Activated CD8-positive, alpha-beta memory T cell treated with anti-CD3 and anti-CD28 coated beads, Interleukin-2, amount 50 U/mL, for 24 hours (primary cell): ENCODE data around the gene SIRPB2.
A peak's percentile ranks its signal among the peaks of the same experiment; 100 is the strongest.

ENCODE experiments used
- DNase-seq: peaks from one replicate; pipeline ENCODE4 v3.0.0-alpha.2; 2020; ENCODE audit errors: extremely low read depth

Gene SIRPB2

DNA sequence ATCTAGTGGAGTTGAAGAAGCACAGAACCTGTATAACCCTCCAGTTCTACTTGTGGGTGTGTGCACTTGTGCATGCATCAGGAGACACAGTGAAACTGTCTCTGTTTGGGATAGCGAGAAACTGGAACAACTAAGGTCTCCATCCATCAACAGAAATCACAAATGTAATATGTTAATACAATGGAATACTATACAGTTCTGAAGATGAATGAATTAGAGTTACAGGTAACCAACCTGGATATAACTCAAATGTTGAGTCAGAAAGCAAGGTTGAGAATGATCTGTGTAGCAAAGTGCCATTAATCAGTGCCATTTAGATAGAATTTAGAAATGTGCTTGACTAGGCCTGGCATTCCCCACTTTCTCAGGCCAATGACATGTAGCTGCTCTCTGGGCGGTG is 20.0 kb downstream of the SIRPB2 start:
- no peak for DNase-seq

DNA sequence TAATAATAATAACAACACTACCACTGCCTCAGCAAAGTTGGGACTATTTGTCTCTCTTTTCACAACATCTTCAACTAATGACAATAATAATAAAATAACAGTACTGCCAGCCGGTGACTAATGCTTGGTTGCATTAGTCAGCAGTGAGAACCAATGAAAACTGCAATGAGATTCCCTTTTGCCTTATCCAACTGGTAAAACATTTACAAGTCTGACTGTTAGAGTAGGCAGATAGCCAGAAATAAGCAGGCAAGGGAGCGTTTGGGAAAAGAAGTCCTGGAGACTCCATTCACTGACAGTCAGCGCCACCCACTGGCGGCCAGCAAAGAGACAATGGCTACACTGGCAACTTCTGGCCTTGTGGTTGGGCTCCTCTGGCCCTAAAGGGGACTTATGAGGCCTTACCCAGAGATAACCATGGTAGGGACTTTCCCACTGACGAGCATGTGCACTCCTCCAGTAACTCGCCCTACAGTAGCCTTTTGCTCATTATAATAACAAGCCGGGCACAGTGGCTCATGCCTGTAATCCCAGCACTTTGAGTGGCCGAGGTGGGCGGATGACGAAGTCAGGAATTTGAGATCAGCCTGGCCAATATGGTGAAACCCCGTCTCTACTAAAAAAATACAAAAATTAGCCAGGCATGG is 21.2 kb downstream of the SIRPB2 start:
- no peak for DNase-seq

DNA sequence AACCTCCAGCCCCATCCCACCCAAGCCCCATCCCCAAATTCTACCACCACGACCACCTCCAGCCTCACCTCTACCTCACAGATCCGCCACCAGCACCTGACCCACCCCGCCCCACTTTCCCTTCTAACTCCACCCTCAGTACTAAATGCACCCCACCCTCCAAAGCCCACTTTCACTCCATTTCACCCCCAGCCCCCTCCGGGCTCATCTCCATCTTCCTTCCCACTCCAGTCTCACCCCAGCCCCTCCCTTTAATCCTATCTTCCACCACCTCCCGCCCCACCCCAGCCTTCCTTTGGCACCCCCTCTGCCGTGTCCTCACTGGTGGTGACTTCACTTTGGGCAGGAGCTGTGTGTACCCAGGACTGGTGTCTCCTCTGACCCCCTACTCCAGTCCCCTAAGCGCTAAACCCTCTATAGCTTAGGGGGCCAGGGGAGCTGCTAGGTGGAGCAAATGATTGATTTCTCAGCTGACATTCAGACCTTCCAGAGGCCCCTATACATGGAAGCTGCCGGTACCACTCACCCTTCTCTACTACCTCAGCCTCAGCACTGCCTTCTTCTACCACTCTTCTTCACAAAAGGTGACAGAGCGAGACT is 21.8 kb downstream of the SIRPB2 start:
- no peak for DNase-seq

DNA sequence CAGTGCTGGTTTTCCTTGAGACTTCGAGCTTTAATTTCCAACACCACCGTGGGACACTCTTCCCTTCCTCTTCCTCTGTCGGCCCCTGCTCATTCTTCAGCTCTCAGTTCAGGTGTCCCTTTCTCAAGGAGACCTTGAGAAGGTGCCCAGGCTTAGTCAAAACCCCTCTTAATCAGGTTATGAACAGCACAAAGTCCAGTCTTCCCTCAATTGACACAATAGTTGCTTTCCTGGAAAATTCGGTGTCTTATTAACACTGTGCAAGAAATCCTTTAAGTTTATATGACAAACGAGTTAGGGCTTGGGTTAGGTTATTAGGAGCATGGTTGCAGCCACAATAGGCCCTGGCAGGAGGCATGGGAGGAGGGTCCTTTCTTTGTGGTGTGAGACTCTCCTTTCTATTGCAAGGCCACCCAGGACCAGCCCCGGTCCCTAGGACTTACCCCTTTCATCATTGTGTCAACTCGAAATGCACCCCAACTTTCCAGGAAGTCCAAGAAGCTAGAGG is 23.0 kb downstream of the SIRPB2 start:
- DNase-seq: no peak

DNA sequence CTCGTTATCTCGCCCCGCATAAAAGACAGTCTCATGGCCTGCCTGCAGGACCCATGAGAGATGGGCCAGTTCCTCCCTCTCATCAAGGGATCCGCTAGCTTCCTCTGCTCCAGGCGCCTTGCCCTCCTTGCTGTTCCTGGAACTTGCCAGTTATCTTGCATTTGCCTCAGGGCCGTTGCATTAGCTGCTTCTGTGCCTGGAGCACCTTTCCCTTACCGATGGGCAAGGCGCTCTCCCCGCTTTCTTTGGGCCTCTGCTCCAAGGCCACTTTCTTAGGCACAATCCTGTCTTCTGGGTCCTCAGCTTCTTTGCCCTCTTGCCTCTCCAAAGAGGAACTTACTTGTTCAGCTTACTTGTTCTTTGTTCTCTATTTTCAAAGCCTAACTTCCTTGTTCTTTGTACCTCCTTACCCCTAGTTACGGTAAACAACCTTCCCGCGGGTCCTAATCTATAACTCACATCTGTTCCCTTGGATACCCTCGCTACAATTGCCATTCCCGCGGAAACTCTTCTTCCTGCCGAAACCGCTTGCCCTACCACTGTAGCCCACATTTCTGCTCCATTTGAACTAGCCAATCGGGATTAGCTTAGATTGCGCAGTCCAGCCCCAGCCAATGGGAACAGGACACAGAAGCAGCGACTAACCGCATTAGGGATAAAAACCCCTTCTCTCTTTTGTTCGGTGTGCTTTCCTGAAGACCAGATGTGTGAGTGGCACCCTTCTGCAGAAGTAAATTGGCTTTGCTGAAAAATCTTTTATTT is 23.7 kb downstream of the SIRPB2 start:
- no peak for DNase-seq

DNA sequence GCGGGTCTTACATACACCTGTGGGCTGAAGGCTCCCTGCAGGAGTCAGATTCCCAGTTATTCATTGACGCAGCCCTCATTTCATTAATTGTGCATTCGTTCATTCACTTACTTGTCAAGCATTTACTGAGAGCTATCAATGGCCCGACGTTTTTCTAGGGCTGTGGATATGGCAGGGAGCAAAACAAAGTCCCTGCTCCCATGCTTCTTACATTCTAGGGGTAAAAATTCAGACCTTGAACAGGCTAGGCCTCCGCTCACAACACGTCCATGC is 24.2 kb downstream of the SIRPB2 start:
- DNase-seq: no peak

DNA sequence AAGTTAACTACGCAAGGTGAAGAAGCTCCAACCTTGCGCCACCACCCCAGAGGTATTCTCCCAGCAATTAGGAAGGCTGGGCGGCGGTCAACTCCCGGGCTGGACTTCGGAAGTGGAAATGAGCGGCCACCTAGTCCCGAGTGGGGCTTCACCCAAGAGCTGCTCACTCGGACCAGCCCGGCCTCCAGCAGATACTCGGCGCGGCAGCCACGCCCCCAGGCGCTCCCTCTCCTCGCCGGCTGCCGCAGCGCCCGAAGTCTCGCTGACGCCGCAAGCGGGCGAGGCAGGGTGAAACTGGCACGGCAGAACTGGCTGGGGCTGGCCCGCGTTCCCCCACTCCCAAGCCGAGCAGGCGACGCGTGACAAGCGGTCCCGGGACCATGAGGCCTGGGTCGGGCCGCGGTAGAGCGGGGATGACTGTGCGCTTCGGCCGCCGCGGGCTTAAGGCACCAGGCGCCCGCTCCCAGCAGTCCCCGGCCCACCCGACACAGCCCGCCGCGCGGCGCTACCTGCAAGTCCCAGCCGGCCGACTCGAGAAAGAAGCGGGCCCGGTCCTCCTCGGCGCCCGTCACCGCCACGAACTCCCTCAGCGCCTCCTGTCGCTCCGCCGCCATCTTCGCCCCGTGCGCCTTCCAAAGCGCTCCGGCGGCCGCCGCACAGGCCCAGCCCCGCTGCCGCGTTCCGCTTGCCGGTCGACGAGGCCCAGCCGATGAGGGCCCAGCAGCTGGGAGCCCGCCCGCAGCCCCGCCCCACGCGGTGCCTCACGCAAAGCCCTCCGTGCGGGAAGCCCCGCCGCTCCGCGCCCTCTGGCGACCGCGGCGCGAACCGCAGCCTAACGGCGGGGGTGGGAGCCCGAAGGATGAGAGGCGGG is 24.8 kb downstream of the SIRPB2 start, which contains the start of gene NSFL1C:
Gene NSFL1C, minus strand, starts transcription at position 639 of the 871 bp plus-strand sequence. Its CDS starts 25 bp downstream, at position 614.
- DNase-seq: peak; percentile 82

DNA sequence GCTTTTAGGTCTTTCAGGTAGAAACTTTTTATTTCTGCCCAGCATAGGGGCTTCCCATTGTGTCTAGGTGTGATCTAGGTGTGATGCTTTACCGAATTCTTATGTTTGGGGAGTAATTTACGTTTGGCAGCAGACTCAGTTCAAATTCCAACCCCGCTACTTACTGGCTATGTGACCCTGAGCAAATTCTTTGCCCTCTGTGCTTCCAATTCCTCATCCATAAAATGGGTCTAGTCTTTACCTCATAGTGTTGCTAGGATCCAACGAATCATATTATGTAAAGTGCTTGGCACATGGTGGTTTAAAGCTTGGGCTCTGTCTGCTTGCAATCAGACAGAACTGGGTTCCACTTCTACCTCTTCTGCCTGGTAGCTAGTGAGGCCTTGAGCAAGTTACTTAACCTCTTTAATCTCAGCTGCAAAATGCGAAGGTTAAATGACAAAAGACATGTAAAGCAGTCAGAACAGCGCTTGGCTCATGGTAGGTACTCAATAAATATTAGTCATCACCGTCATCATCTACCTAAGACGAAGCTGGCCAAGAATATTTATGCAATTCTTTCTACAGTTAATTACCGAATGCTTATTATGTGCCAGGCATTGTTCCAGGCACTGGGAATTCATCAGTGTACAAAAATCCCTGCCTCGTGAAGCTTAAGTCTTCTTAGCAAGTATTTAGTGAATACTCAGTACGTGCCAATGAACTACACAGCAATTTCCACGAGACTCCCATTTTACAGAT is 25.6 kb downstream of the SIRPB2 start:
- DNase-seq: no peak

DNA sequence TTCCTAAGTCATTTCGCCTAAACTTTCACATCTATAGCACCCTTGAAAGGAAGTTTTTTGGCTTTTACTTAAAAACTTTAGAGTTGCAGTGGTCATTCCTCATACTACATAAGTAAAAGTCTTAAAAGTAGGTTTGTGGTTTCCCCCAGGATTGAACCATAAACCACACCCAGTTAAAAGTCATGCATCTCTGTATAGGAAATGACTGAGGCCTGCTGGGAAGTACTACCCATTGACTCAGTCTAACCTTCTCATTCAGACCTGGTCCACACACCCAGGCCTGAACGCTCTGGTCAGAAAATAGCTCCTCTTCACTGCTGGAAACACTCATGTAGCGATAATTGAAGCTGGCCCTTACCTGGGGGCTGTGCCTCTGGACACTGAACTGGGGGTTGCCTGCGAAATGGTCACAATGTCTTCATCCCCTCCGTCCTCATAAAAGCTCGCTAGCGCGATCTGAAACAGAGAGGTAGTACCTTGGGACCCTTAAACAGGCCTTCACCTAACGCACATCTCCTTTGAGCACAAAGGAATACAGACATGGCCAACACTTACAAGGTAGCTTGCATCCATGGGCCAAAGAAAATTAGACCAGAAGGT is 27.1 kb downstream of the SIRPB2 start:
- no peak for DNase-seq

DNA sequence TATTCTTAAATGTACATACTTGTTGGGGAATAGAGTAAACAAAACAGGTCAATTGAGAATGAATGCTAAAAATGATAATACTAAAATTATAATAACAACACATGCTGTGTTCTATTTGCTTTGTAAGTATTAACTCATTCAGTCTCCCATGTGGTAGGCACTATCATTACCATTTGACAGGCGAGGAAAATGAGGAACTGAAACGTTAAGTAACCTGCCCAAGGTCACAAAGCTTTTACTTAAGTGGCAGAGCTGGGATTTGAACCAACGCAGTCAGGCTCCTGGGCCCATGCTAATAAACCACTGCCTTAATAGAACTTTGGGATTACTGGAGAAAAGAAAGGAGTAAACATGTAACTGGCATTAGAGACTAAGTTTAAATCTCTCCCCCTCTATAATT is 28.4 kb downstream of the SIRPB2 start:
- no peak for DNase-seq

DNA sequence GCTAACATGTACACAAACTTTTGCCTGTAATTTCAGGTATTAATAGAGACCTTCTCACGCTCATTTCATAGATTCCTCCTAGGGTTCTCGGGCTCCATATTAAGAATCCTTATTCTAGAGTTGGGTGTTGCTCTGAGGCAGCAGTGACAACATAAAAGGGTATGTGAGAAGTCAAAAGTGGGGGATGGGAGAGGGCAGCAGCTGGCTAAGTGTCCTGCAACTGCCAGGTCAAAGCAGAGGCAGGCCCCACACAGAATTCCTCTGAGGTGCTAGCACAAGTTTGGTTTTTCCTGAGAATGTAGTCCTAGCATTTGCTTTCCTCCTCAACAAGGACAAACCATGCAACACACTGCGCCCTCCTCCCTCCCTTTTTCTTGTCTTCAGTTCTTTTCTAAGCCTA is 29.2 kb downstream of the SIRPB2 start:
- no peak for DNase-seq

DNA sequence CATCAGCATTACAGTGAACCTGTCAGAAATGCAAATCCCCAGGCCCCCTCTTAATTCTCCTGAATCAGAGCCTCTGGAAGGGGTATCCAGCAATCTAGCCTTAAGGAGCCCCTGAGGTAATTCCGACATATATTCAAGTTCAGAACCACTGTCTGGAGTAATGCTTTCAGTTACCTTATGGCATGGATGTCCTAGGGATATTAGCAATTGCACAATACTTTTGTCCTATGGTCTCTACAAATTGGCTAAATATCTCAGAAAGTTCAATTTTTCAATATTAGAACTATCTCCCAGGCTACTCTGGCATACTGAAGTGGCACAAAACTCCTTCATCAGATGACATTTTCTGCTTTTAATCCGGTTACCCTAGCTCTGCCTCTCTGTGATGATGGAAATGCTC is 30.9 kb downstream of the SIRPB2 start:
- no peak for DNase-seq

DNA sequence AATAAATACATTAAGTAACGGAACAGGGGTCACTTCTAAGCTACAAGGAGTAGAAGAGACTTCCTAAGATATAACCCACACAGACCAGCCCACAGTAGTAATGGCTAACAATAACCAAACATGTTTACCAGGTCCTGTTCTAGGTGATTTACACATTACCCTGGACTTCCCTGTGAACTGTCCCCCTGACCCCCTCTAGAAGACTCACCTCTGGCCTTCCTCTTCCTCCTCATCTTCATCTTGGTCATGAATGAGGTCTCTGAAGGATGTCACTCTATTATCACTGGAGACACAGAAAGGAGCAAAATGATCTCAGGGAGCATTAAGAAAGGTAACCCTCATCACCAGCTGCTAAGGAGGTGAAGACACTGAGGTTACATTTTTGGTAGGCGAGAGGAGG is 33.2 kb downstream of the SIRPB2 start:
- DNase-seq: no peak

DNA sequence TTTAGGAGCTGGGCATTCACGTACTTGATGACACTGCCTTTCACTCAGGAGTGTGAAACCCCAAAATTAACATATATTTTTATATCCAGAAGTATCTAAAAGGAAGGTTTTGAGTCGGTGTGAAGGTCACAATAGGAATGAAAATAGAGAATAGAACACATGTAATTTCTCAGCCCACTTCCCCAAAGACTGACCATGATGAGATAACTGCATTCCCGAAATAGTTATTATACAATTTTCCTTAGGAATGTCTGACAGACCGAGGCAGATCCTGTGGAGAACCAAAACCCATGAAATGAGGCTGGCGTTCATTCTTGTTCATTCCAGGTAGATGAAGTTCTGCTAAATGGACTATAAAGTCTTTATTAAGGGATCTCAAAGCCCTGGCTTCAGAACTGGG is 34.9 kb downstream of the SIRPB2 start:
- DNase-seq: no peak

DNA sequence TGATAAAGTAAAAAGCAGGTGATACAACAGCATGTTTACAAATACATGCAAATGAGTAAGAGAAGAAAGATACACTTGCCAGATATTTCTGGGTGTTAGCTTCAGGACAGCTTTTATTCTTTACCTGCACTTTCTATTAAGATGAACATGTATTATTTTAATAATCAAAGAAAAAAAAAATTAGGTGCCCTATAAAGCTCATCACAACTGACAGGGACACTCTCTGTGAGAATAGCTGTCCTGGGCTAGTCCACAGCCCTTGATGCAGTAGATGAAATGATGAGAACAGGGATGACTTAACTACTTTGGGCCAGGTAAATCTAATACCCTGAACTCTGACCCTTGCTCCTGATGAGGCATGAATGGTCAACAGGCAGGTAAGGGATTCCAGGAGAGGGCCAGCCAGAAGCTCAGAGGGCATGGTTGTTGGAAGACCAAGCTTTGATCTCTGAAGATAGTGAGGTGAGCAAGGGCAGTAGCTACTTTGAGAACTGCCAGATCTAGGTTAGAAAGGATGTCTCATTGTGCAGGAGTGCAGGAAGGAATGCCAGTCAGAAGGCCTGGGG is 40.2 kb downstream of the SIRPB2 start:
- DNase-seq: no peak

DNA sequence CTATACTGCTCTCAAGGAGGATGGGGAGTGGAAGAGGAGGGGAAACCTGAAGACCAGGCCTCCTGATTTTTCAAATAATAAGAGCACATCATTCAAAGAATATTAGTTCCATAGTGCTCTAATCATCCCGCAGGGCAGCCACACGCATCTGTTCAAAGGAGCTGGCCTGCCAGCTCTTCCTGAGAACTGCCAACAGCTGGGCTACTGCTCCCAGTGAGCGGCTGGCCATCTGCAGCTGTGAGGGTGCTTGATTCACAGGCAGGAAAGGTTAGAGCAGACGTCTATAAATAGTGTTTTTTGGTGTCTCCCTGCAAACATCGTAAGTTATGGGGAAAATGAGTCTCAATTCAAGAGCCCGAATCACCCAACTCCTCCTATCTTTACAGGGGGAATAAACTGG is 41.9 kb downstream of the SIRPB2 start:
- DNase-seq: no peak

DNA sequence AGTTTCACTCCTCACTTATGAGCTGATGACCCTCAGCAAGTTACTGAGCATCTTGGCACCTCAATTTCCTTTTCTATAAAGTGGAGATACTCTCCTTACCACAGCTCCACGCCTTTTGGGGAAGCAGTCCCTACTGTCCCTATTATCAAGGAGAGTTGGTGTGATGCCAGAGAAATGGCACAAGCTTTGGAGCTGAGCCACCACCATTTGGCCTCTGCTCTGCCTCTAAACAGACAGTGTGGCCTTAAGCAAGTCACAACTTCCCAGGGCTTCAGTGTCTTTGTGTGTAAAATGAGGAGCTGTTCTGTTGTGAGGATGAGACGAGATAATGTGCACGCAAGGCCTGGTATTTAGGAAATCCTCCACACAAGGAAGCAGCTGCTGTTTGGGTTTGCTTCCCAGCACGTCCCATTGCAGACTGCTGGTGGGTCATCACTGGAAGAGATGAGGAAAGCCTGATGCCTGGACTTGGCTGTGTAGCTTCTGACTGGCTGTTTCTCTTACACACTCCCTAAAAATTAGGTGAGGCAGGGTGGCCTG is 43.1 kb downstream of the SIRPB2 start:
- DNase-seq: no peak

DNA sequence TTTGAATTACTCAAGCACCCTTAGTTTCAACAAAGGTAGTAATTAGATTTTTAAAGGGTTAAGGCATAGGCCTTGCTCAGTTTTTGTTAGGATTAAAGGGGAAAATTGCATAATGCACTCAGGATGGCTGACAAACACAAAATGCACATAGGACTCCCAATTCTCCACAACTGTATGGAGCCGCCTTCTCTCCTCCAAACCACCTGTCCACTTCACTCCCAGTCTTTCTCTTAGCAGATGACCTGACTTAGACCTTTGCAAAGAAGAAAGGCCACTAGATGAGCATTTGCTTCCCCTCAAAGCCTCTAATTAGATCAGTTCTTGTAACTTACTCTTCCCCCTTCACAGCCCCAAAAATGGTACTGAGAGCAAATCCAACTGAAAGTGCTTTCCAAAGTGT is 44.7 kb downstream of the SIRPB2 start:
- DNase-seq: no peak

DNA sequence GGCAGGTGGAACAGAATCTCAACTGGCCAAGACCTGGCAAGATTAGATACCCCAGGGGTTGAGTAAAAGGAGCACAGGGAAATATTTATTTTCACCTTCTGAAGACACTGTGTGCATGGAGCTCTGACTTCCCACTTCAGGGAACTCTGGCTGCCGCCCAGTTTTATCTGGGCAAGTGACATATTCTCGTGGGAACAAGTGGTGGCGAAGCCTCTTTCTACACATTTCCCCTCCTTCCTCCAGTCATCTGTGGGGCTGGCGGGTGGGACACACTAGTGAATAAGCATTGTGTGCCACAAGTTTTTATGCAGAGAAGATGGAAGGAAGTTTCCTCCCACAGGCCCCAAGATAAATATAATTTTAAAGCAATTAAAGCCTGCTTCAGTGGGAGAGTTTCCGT is 48.1 kb downstream of the SIRPB2 start:
- no peak for DNase-seq

DNA sequence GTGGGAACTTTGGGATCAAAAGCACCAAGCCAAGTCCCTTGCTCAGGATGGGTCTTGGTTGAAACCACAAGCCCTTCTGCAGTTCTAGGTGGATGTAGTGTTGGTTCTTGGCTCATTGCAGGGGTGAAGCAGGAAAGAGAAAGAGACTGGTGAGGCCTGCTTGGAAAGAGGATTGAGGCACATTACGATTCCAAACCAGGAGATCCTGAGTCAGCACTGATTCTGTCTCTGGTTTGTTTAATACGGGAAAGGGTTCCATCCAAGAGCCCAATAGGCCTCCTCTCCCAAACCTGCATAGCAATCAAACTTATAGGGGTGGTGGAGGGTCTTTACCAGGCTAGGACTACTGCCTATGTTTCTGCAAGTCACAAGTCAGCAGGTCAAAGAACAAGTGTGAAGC is 48.9 kb downstream of the SIRPB2 start:
- DNase-seq: no peak

DNA sequence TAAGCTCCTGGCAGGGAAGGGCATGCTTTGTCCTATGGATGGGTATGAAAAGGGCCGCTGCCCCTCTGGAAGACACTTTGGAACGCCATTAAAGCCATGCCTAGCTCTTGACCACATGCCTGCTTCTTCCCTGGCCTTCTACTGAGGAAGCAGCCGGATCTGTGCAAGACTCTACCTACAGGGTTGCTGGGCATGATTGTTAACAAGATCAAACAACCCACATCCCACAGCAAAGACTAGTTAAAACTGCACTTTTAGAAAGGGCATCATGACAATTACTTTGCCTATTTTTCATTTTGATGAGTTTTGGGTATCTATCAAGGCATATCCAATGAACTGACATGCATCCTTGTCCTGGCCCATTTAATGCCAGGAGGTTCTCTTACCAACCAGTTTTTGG is 50.1 kb downstream of the SIRPB2 start:
- DNase-seq: no peak
